HL-60 (cell line): Measurements from ENCODE around the gene CAMK2D.

ENCODE experiments used
- DNase-seq, 2 experiments: peaks; one replicate each; pipeline ENCODE4 v3.0.0-alpha.2; 2010 to 2020; ENCODE audit warnings: low read depth in 1 of 2, low spot score in 1 of 2
- H3K27ac ChIP-seq: fragments of 250-450 bp; sonication (Bioruptor Pico); replicated peaks from 2 replicates; pipeline ENCODE4 v1.5.1; 2020; ENCODE audit warnings: mild to moderate bottlenecking, moderate library complexity
- H3K27me3 ChIP-seq: fragments of 250-450 bp; sonication (Bioruptor Pico); 2 replicates; pipeline ENCODE4 v1.5.1; 2021; ENCODE audit warnings: mild to moderate bottlenecking, moderate library complexity; ENCODE audit not compliant: insufficient read depth, poor library complexity, severe bottlenecking
- H3K4me3 ChIP-seq: replicated peaks from 2 replicates; pipeline ENCODE4 v1.5.1; 2011; ENCODE audit warnings: mild to moderate bottlenecking, control low read depth, low read length; ENCODE audit not compliant: insufficient read depth
- GABPA ChIP-seq: IDR thresholded peaks from 2 replicates; pipeline ENCODE4 v1.6.1; 2012; ENCODE audit warnings: low read depth
- POLR2AphosphoS5 ChIP-seq: IDR thresholded peaks from 2 replicates; pipeline ENCODE4 v1.6.1; 2012; ENCODE audit warnings: low read depth
- SPI1 ChIP-seq: IDR thresholded peaks from 2 replicates; pipeline ENCODE4 v1.6.1; 2012; ENCODE audit warnings: low read depth, mild to moderate bottlenecking, borderline replicate concordance
- TF ChIP-seq, protein P1 (sequence below): IDR thresholded peaks from 2 replicates; pipeline ENCODE4 v1.6.1; 2012; ENCODE audit warnings: low read depth; ENCODE audit not compliant: insufficient replicate concordance
- TF ChIP-seq, protein P2 (sequence below): IDR thresholded peaks from one replicate; pipeline ENCODE4 v1.5.1; 2011; ENCODE audit warnings: low read length, control low read depth, inconsistent platforms; ENCODE audit not compliant: insufficient read depth

CAMK2D gene

DNA sequence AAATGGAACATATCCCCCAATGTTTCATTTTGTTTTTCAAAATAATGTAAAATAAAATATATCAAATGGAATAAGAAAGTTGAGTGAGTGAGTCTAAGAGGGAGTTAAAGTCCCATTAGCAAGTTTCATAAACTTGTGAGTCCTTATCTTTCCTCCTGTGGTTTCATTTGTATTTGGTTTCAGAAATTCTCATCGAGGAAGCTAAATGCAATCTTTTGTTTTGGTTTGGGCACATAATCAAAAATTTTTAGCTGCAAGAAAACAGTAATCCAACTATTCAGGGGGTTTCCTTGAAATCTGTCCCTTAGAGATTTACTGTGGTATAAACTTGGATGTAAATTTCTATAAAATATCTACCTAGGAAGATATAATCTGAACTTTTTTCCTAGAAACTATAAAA is 124.2 kb downstream of the CAMK2D start:
- no peak for DNase-seq
- H3K27me3 ChIP-seq: no peaks in the 10 kb centered on the region
- no peak overlapping the region for H3K27ac ChIP-seq
- H3K4me3 ChIP-seq: no peak overlapping the region
- TF ChIP-seq, protein P1, sequence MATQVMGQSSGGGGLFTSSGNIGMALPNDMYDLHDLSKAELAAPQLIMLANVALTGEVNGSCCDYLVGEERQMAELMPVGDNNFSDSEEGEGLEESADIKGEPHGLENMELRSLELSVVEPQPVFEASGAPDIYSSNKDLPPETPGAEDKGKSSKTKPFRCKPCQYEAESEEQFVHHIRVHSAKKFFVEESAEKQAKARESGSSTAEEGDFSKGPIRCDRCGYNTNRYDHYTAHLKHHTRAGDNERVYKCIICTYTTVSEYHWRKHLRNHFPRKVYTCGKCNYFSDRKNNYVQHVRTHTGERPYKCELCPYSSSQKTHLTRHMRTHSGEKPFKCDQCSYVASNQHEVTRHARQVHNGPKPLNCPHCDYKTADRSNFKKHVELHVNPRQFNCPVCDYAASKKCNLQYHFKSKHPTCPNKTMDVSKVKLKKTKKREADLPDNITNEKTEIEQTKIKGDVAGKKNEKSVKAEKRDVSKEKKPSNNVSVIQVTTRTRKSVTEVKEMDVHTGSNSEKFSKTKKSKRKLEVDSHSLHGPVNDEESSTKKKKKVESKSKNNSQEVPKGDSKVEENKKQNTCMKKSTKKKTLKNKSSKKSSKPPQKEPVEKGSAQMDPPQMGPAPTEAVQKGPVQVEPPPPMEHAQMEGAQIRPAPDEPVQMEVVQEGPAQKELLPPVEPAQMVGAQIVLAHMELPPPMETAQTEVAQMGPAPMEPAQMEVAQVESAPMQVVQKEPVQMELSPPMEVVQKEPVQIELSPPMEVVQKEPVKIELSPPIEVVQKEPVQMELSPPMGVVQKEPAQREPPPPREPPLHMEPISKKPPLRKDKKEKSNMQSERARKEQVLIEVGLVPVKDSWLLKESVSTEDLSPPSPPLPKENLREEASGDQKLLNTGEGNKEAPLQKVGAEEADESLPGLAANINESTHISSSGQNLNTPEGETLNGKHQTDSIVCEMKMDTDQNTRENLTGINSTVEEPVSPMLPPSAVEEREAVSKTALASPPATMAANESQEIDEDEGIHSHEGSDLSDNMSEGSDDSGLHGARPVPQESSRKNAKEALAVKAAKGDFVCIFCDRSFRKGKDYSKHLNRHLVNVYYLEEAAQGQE: no peak
- TF ChIP-seq, protein P2, sequence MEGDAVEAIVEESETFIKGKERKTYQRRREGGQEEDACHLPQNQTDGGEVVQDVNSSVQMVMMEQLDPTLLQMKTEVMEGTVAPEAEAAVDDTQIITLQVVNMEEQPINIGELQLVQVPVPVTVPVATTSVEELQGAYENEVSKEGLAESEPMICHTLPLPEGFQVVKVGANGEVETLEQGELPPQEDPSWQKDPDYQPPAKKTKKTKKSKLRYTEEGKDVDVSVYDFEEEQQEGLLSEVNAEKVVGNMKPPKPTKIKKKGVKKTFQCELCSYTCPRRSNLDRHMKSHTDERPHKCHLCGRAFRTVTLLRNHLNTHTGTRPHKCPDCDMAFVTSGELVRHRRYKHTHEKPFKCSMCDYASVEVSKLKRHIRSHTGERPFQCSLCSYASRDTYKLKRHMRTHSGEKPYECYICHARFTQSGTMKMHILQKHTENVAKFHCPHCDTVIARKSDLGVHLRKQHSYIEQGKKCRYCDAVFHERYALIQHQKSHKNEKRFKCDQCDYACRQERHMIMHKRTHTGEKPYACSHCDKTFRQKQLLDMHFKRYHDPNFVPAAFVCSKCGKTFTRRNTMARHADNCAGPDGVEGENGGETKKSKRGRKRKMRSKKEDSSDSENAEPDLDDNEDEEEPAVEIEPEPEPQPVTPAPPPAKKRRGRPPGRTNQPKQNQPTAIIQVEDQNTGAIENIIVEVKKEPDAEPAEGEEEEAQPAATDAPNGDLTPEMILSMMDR: no peak
- TF ChIP-seq SPI1: no peak

DNA sequence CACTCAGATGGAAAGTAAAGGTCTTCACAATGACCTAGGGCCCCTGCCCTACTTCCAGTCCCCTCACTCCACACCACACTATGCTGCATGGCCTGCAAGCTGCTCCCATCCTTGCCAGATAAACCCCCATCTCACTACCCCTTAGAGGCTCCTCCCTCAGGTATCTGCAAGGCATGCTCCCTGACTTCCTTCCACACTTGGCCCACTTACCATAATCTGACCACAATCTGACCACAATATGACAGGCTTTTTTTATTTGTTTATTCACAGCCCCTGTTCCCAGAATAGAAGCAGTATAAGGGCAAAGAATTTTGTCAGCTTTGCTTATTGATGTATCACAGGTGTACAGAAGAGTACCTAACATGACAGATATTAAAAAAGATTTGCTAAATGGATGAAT is 124.7 kb downstream of the CAMK2D start:
- TF ChIP-seq SPI1: peak; percentile 12; the same call in 1 of the 2 replicates
- TF ChIP-seq, protein P2: no peak
- TF ChIP-seq, protein P1: no peak
- no peak for TF ChIP-seq GABPA
- no peak for TF ChIP-seq POLR2AphosphoS5
- Histone ChIP-seq H3K4me3 (no peak overlapping the region), H3K27ac (no peak overlapping the region), H3K27me3 (no peaks in the 10 kb centered on the region)
- DNase-seq: peak in 1 of 2 experiments; percentile 40

DNA sequence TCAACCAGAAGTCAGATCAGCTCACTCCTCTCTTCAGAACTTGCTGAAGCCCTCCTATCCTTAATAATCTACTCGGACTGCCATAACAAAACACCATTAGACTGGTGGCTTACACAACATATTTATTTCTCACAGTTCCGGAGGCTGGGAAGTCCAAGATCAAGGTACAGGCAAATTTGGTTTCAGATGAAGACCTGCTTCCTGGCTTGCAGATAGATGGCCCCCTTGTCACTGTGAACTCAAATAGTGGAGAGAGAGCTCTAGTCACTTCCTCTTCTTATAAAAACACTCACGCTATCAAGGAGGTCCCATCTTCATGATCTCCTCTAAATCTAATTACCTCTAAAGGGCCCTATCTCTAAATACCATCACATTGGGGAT is 125.1 kb downstream of the CAMK2D start:
- H3K4me3 ChIP-seq: no peak overlapping the region
- no peaks in the 10 kb centered on the region for H3K27me3 ChIP-seq
- no peak overlapping the region for H3K27ac ChIP-seq
- DNase-seq: peak; percentile 18 to 49
- TF ChIP-seq, protein P2: no peak
- peak; percentile 88 for TF ChIP-seq SPI1

DNA sequence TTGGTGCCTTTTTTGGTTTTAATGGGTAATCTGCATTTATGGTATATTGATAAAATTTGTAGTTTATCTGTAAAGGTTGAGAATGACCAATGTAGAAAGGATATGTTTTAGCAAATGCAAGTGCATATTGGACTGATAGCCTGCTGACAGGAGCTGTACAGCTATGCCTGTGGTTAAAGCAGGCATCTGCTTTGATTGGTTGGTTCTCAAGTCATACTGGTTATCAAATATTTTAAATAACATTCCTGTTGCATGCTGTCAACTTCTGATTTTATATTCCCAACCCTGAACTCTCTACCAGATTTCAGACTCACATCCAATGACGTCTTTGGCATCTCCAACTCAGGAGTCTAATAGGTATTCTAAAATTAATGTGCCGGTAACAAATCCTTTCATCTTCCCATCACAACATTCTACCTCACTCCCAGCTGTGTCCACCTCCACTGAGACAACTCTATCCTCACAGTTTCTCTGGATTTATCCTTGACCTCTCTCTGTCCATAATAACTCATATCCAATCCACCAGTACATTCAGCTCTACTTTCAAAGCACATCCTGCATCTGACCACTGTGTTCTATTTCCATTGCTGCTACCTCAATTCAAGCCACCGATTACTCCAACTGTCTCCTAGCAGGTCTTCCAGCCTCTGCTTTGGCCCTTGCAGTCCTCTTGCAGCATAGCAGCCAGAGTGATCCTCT is 125.7 kb downstream of the CAMK2D start:
- H3K4me3 ChIP-seq: no peak overlapping the region
- DNase-seq: no peak
- no peaks in the 10 kb centered on the region for H3K27me3 ChIP-seq
- TF ChIP-seq POLR2AphosphoS5: no peak
- TF ChIP-seq GABPA: no peak
- TF ChIP-seq, protein P2: no peak
- TF ChIP-seq SPI1: no peak
- no peak overlapping the region for H3K27ac ChIP-seq
